ENCODE results near the gene ARHGEF17. TPM values are rescaled to one million over a fixed set of nuclear protein-coding genes. Genes with fewer than 3 reads are reported as not detected.

The ARHGEF17 gene
- total and polyA plus RNA-seq, 2 of the 8 experiments (the other 6 are each of a cell fraction or from before 2014, with no cell fraction given) = 11.3 to 14.6 TPM

DNA sequence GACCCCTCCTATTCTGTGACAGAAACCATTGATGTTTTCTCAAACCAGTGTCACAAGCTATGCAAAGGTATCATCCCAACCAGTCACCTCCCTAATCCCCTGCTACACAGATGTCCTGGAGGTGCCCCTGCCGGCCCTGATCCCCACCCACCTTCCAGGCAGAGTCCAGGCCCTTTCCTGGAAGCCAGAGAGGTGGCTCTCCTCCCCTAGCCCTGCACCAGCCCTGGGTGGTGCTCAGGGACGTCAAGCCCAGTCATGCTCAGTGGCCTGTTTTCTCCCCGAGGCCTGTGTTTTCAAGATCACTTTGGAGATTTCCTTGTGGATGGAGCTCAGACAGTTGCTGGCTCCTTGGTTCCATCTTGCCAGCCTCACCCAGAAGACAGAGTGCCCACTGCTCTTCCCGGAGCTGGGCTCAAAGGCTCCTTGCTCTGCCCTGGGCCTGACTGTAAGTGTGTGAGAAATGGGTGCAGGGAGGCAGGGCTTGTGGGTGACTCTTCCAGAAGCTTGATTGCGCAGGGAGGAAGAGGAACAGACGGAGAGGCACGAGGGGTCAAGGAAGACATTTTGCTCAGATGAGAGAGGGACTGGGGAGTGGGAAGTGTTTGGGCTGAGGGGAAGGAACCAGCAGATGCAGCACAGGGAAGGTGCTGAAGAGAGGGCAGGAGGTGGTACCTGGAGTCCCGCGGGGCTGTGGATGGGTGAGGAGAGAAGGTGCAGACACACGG lies 24.6 kb upstream of the ARHGEF17 start:
- CTCF ChIA-PET (ENCODE audit: partially characterized antibody) = interaction anchor here (0.6 to 15.2 kb wide), 10 partner anchors 10 to 682 kb away, joined by 3 to 233 read pairs (median 6); partner anchors contain the start of gene P2RY6
- Histone ChIP-seq H3K4me1 (replicated peaks in 1 of 4; ENCODE audit: control insufficient read depth in 3 of 4, insufficient read depth in 4 of 4, low read length in 3 of 4) (no peaks in the 10 kb centered on the region; a peak in 2 of 7 replicates), H3K79me1 (ENCODE audit: low read depth, low read length) (no peaks in the 10 kb centered on the region), H3K23me2 (ENCODE audit: low read depth, low read length) (no peaks in the 10 kb centered on the region), H2AFZ (ENCODE audit: low read length) (no peak overlapping the region), H2BK120ac (replicated peaks; ENCODE audit: low read depth, low read length) (no peak overlapping the region), H2BK5ac (ENCODE audit: low read depth, low read length) (no peak overlapping the region), H3K27me3 (replicated peaks in 1 of 4; ENCODE audit: control insufficient read depth in 3 of 4, extremely low read depth in 1 of 4, insufficient read depth in 3 of 4, low read length in 3 of 4) (no peaks in the 10 kb centered on the region; a peak in 2 of 7 replicates), H3K9me3 (ENCODE audit: insufficient read depth in 2 of 2, low read depth in 1 of 2, low read length in 1 of 2) (no peaks in the 10 kb centered on the region), H2AK5ac (ENCODE audit: low read depth, low read length) (no peak overlapping the region), H3K4ac (replicated peaks; ENCODE audit: insufficient read length, low read depth, low read length) (no peak overlapping the region), H3K4me2 (ENCODE audit: insufficient read depth in 1 of 2, low read depth in 2 of 2, low read length in 2 of 2) (no peak overlapping the region), H4K5ac (ENCODE audit: insufficient read length, low read depth, low read length) (no peak overlapping the region), H4K91ac (replicated peaks; ENCODE audit: insufficient read length, low read length) (no peak overlapping the region), H3K4me3 (ENCODE audit: extremely low read depth in 1 of 4, insufficient read depth in 2 of 4, low read depth in 3 of 4, low read length in 4 of 4) (no peak overlapping the region), H2BK15ac (ENCODE audit: low read length) (no peak overlapping the region), H3K56ac (replicated peaks; ENCODE audit: insufficient read length, low read depth, low read length) (no peak overlapping the region), H3K14ac (ENCODE audit: insufficient read length) (no peak overlapping the region), H3K18ac (ENCODE audit: extremely low read depth, low read length) (no peak overlapping the region), H2BK20ac (ENCODE audit: low read length) (no peak overlapping the region), H3K36me3 (ENCODE audit: control insufficient read depth in 2 of 4, insufficient read depth in 4 of 4, low read length in 3 of 4) (no peaks in the 10 kb centered on the region), H4K8ac (ENCODE audit: extremely low read depth, insufficient read depth, low read length) (no peak overlapping the region), H3K9ac (replicated peaks in 1 of 4; ENCODE audit: extremely low read depth in 1 of 4, low read depth in 3 of 4, low read length in 3 of 4) (no peak overlapping the region; a peak in 1 of 7 replicates), H3K23ac (ENCODE audit: insufficient read length) (no peak overlapping the region), H3K27ac (ENCODE audit: low read depth, low read length) (no peak overlapping the region), H3K79me2 (ENCODE audit: control insufficient read depth in 1 of 2, insufficient read depth in 2 of 2, low read length in 2 of 2) (no peaks in the 10 kb centered on the region), H4K20me1 (replicated peaks in 1 of 2; ENCODE audit: control insufficient read depth in 1 of 2, insufficient read depth in 2 of 2, low read length in 2 of 2) (no peaks in the 10 kb centered on the region), H2BK12ac (ENCODE audit: low read depth, low read length) (no peak overlapping the region; the same call in 1 of the 2 replicates)
- 87% methylated on average over 10 of the region's 10 CpGs; no CpG with 5 or more reads in 1 of the 2 experiments for WGBS, 2 experiments (ENCODE audit: extremely low coverage in 1 of 2, insufficient coverage in 1 of 2, insufficient read length in 1 of 2, insufficient replicate concordance in 2 of 2, low coverage in 1 of 2, low lambda C conversion rate in 2 of 2, missing lambda C conversion rate in 1 of 2)
- POLR2A ChIA-PET (ENCODE audit: partially characterized antibody) = no interaction called here
- DNase-seq (ENCODE audit: low read depth in 1 of 2, low spot score in 2 of 2) = no peak
- FAIRE-seq = no peak
- TF ChIP-seq TEAD4 (IDR thresholded peaks at IDR 0.05; ENCODE audit: low read depth, low read length) = no peak
- no peak for TF ChIP-seq MAFK (IDR thresholded peaks at IDR 0.05; ENCODE audit: low read depth, low read length)
- no peak for TF ChIP-seq SIRT6 (IDR thresholded peaks at IDR 0.05; ENCODE audit: low read length)
- no peak for TF ChIP-seq NRF1 (IDR thresholded peaks at IDR 0.05; ENCODE audit: low read depth, low read length)
- TF ChIP-seq GABPA (IDR thresholded peaks at IDR 0.05; ENCODE audit: borderline replicate concordance, insufficient read depth, low read length) = no peak
- no peak for TF ChIP-seq HDAC6 (IDR thresholded peaks at IDR 0.05; ENCODE audit: low read depth, low read length)
- TF ChIP-seq SP1 (IDR thresholded peaks at IDR 0.05; ENCODE audit: low read depth, low read length) = no peak
- TF ChIP-seq BACH1 (IDR thresholded peaks at IDR 0.05; ENCODE audit: low read length) = no peak
- no peak for TF ChIP-seq CEBPB (IDR thresholded peaks at IDR 0.05; ENCODE audit: low read depth, low read length)
- TF ChIP-seq BCL11A (IDR thresholded peaks at IDR 0.05; ENCODE audit: low read depth in 2 of 2, low read length in 2 of 2) = no peak
- TF ChIP-seq TBP (IDR thresholded peaks at IDR 0.05; ENCODE audit: low read depth, low read length) = no peak
- no peak for TF ChIP-seq GTF2F1 (IDR thresholded peaks at IDR 0.05; ENCODE audit: borderline replicate concordance, low read depth, low read length)
- no peak for TF ChIP-seq SRF (IDR thresholded peaks at IDR 0.05; ENCODE audit: low read depth, low read length)
- TF ChIP-seq POLR2AphosphoS5 (IDR thresholded peaks at IDR 0.05; ENCODE audit: low read depth, low read length) = no peak
- TF ChIP-seq TAF1 (IDR thresholded peaks at IDR 0.05; ENCODE audit: low read depth, low read length) = no peak

All from H1 (cell line).